HepG2 (cell line): ENCODE results near the gene TBL3. TPM values are rescaled to one million over a fixed set of nuclear protein-coding genes. Genes with fewer than 3 reads are reported as not detected.

Experiments
- ADNP ChIP-seq: sonication (generic); formaldehyde crosslinking; IDR thresholded peaks from 2 replicates; pipeline ENCODE4 v1.4.0; 2020; ENCODE audit warnings: missing genetic modification reagents
- AHR ChIP-seq: IDR thresholded peaks from 2 replicates; pipeline ENCODE4 v1.6.1; 2018; ENCODE audit warnings: missing genetic modification reagents, missing compliant biosample characterization
- DNMT3B ChIP-seq: conservative IDR thresholded peaks from 2 replicates; pipeline ENCODE4 v1.6.1; 2016; ENCODE audit warnings: missing biosample characterization, control low read depth
- HOMEZ ChIP-seq: IDR thresholded peaks from 2 replicates; pipeline ENCODE4 v1.6.1; 2016; ENCODE audit warnings: low read depth
- MBD4 ChIP-seq: IDR thresholded peaks from 2 replicates; pipeline ENCODE4 v1.6.1; 2012; ENCODE audit warnings: low read length, inconsistent platforms, borderline replicate concordance
- MED8 ChIP-seq: sonication (generic); formaldehyde crosslinking; IDR thresholded peaks from 2 replicates; pipeline ENCODE4 v1.8.1; 2023; ENCODE audit warnings: mild to moderate bottlenecking, missing genetic modification reagents; ENCODE audit not compliant: insufficient replicate concordance
- NFIC ChIP-seq: IDR thresholded peaks from 2 replicates; pipeline ENCODE4 v1.6.1; 2012; ENCODE audit warnings: mild to moderate bottlenecking, low read length, inconsistent platforms
- POLR2A ChIP-seq, 2 experiments: IDR thresholded peaks; 2 replicates each; pipeline ENCODE4 v1.6.1; 2011; ENCODE audit warnings: low read depth in 2 of 2, low read length in 2 of 2, mild to moderate bottlenecking in 1 of 2, moderate library complexity in 1 of 2; ENCODE audit not compliant: insufficient read depth in 1 of 2
- PRPF4 ChIP-seq: fragments of 200-400 bp; formaldehyde crosslinking; IDR thresholded peaks from 2 replicates; pipeline ENCODE4 v1.6.1; 2016; ENCODE audit warnings: low read length, low read depth; ENCODE audit not compliant: poor library complexity, severe bottlenecking
- TFDP1 ChIP-seq: IDR thresholded peaks from 2 replicates; pipeline ENCODE4 v1.6.1; 2016; ENCODE audit warnings: missing compliant biosample characterization, missing genetic modification reagents, borderline replicate concordance
- ZNF616 ChIP-seq: sonication (generic); formaldehyde crosslinking; IDR thresholded peaks from 2 replicates; pipeline ENCODE4 v1.5.0; 2020; ENCODE audit warnings: low read depth, mild to moderate bottlenecking, missing genetic modification reagents
- ZNF768 ChIP-seq: sonication (generic); formaldehyde crosslinking; IDR thresholded peaks from 2 replicates; pipeline ENCODE4 v1.4.0; 2020; ENCODE audit warnings: missing genetic modification reagents
- polyA plus RNA-seq, 8 experiments: library from polyadenylated mRNA; depleted of rRNA in 3 of 8; stranded (reverse) in 7 of 8; unstranded in 1 of 8; fragments of >200 nt; fragmentation: Illumina TruSeq in 4 of 8; extraction: Trizol in 4 of 8; gene quantifications; 2 replicates each; pipeline versions ENCODE4 v1.2.1 to v1.2.3, GENCODE V29; 2011 to 2016; ENCODE audit warnings: low read depth in 4 of 8, missing spikeins in 1 of 8, mixed read lengths in 1 of 8; ENCODE audit not compliant: insufficient read depth in 1 of 8
- total RNA-seq, 5 experiments: library from RNA; depleted of rRNA; stranded (reverse); fragments of >200 nt; fragmentation: Illumina TruSeq; extraction: Trizol; gene quantifications; 2 replicates each; pipeline ENCODE4 v1.2.3, GENCODE V29; 2016; ENCODE audit warnings: low read depth in 1 of 5
- TF ChIP-seq, protein P1 (sequence below): sonication (generic); formaldehyde crosslinking; IDR thresholded peaks from 2 replicates; pipeline ENCODE4 v1.8.0; 2022; ENCODE audit warnings: missing genetic modification reagents, mild to moderate bottlenecking, inconsistent platforms, borderline replicate concordance
- TF ChIP-seq, protein P2 (sequence below): sonication (generic); formaldehyde crosslinking; IDR thresholded peaks from 2 replicates; pipeline ENCODE4 v1.4.0; 2020; ENCODE audit warnings: missing genetic modification reagents
- TF ChIP-seq, protein P3 (sequence below): sonication (generic); formaldehyde crosslinking; IDR thresholded peaks from 2 replicates; pipeline ENCODE4 v1.4.0; 2020; ENCODE audit warnings: mild to moderate bottlenecking, missing genetic modification reagents
- TF ChIP-seq, protein P4 (sequence below): sonication (generic); formaldehyde crosslinking; IDR thresholded peaks from 2 replicates; pipeline ENCODE4 v1.5.1; 2020; ENCODE audit warnings: missing genetic modification reagents, mild to moderate bottlenecking, borderline replicate concordance
- TF ChIP-seq, protein P5 (sequence below): sonication (generic); formaldehyde crosslinking; IDR thresholded peaks from 2 replicates; pipeline ENCODE4 v1.8.0; 2023; ENCODE audit warnings: mild to moderate bottlenecking, missing genetic modification reagents
- TF ChIP-seq, protein P6 (sequence below): sonication (generic); formaldehyde crosslinking; IDR thresholded peaks from 2 replicates; pipeline ENCODE4 v1.8.0; 2022; ENCODE audit warnings: mild to moderate bottlenecking, missing genetic modification reagents, moderate library complexity

Gene TBL3
- total and polyA plus RNA-seq, 2 of the 13 experiments (the other 11 are each of a cell fraction or from before 2014, with no cell fraction given) = 16.8 to 38.0 TPM

GRCh38 chr16:2016407-2016922 is 44.6 kb downstream of the TBL3 start (continued):
- TF ChIP-seq, protein P1, sequence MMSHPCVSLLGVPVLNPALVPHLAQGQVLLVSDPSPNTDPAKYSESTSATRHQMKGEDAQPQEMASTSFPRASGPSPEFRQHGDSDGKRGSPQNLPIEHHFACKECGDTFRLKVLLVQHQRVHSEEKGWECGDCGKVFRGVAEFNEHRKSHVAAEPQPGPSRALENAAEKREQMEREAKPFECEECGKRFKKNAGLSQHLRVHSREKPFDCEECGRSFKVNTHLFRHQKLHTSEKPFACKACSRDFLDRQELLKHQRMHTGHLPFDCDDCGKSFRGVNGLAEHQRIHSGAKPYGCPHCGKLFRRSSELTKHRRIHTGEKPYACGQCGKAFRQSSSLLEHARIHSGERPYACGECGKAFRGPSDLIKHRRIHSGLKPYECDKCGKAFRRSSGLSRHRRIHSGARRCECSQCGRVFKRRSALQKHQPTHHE (CRISPR knock-in tag) = no peak
- TF ChIP-seq AHR (CRISPR knock-in tag) (no peak), PRPF4 (no peak), NFIC (no peak), TFDP1 (CRISPR knock-in tag) (no peak), DNMT3B (no peak), ZNF768 (CRISPR knock-in tag) (0 out of 2 replicates have a peak, but pooled peaks have one; percentile 8), ZNF616 (CRISPR knock-in tag) (no peak), MBD4 (no peak), POLR2A (IDR thresholded peaks at IDR 0.05; ENCODE audit: insufficient read depth in 1 of 2, low read depth in 2 of 2, low read length in 2 of 2) (no peak), HOMEZ (CRISPR knock-in tag) (no peak), MED8 (CRISPR knock-in tag) (no peak), ADNP (no peak)
- TF ChIP-seq, protein P2, sequence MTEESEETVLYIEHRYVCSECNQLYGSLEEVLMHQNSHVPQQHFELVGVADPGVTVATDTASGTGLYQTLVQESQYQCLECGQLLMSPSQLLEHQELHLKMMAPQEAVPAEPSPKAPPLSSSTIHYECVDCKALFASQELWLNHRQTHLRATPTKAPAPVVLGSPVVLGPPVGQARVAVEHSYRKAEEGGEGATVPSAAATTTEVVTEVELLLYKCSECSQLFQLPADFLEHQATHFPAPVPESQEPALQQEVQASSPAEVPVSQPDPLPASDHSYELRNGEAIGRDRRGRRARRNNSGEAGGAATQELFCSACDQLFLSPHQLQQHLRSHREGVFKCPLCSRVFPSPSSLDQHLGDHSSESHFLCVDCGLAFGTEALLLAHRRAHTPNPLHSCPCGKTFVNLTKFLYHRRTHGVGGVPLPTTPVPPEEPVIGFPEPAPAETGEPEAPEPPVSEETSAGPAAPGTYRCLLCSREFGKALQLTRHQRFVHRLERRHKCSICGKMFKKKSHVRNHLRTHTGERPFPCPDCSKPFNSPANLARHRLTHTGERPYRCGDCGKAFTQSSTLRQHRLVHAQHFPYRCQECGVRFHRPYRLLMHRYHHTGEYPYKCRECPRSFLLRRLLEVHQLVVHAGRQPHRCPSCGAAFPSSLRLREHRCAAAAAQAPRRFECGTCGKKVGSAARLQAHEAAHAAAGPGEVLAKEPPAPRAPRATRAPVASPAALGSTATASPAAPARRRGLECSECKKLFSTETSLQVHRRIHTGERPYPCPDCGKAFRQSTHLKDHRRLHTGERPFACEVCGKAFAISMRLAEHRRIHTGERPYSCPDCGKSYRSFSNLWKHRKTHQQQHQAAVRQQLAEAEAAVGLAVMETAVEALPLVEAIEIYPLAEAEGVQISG (CRISPR knock-in tag) = peak; percentile 51; the same call in 1 of the 2 replicates
- TF ChIP-seq, protein P3, sequence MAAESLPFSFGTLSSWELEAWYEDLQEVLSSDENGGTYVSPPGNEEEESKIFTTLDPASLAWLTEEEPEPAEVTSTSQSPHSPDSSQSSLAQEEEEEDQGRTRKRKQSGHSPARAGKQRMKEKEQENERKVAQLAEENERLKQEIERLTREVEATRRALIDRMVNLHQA (CRISPR knock-in tag) = no peak
- TF ChIP-seq, protein P4, sequence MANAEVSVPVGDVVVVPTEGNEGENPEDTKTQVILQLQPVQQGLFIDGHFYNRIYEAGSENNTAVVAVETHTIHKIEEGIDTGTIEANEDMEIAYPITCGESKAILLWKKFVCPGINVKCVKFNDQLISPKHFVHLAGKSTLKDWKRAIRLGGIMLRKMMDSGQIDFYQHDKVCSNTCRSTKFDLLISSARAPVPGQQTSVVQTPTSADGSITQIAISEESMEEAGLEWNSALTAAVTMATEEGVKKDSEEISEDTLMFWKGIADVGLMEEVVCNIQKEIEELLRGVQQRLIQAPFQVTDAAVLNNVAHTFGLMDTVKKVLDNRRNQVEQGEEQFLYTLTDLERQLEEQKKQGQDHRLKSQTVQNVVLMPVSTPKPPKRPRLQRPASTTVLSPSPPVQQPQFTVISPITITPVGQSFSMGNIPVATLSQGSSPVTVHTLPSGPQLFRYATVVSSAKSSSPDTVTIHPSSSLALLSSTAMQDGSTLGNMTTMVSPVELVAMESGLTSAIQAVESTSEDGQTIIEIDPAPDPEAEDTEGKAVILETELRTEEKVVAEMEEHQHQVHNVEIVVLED (CRISPR knock-in tag) = no peak
- TF ChIP-seq, protein P5, sequence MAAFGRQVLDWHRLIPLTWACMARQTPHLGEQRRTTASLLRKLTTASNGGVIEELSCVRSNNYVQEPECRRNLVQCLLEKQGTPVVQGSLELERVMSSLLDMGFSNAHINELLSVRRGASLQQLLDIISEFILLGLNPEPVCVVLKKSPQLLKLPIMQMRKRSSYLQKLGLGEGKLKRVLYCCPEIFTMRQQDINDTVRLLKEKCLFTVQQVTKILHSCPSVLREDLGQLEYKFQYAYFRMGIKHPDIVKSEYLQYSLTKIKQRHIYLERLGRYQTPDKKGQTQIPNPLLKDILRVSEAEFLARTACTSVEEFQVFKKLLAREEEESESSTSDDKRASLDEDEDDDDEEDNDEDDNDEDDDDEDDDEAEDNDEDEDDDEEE (CRISPR knock-in tag) = no peak
- TF ChIP-seq, protein P6, sequence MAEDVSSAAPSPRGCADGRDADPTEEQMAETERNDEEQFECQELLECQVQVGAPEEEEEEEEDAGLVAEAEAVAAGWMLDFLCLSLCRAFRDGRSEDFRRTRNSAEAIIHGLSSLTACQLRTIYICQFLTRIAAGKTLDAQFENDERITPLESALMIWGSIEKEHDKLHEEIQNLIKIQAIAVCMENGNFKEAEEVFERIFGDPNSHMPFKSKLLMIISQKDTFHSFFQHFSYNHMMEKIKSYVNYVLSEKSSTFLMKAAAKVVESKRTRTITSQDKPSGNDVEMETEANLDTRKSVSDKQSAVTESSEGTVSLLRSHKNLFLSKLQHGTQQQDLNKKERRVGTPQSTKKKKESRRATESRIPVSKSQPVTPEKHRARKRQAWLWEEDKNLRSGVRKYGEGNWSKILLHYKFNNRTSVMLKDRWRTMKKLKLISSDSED (CRISPR knock-in tag) = no peak
